Activated CD8-positive, alpha-beta memory T cell treated with anti-CD3 and anti-CD28 coated beads for 24 hours (primary cell): ENCODE results near the gene PEX10.

Source experiments
- DNase-seq: peaks from one replicate; pipeline ENCODE4 v3.0.0-alpha.2; 2020

The PEX10 gene

GRCh38 chr1:2372551-2373490 is 39.5 kb downstream of the PEX10 start:
- DNase-seq: no peak

DNA sequence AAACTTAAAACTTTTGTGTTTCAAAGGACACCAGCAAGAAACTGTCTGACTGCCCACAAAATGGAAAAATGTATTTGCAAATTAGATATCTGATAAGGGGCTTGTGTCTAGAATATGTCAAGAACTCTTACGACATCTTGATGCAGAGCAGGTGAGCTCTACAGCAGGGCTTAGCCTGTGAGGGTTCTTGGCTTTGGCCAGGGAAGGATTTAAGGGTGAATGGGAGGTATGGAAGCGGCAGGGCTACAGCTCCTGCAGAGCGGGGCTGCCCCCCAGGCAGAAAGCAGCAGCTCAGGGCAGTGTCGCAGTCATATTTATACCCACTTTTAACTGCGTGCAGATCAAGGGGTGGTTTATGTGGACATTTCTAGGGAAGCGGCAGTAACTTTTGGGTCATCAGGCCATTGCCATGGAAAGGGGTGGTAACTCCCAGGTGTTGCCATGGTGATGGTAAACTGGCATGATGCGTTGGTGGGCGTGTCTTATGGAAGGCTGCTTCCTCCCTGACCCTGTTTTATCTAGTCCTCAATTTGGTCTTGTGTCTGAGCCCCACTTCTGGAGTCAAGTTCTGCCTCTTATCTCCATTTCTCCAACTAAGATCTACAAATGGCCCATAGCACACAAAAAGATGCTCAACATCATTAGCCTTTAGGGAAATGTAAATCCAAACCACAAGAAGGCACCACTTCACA is 44.2 kb downstream of the PEX10 start:
- DNase-seq: no peak

DNA sequence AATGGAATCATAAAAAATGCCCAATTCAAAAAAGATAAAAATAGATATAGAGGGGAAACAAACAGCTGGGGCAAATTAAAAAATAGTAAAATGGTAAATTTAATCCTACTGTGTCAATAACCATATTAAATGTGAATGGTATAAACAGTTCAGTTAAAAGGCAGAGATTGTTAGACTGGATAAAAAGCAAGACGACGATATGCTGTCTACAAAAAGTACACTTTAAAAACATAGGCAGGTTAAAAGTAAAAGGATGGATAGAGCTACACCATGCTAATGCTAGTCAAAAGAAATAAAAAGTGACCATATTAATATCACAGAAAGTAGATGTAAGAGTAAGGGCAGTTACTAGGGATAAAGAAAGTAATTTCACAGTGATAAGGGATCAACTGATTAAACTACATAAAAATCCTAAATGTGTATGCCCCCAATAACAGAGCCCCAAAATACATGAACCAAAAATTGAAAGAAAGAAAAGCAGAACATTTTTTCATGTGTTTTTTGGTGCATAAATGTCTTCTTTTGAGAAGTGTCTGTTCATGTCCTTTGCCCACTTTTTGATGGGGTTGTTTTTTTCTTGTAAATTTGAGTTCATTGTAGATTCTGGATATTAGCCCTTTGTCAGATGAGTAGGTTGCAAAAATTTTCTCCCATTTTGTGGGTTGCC is 48.4 kb downstream of the PEX10 start:
- no peak for DNase-seq

- DNase-seq: no peak
Observed at GRCh38 chr1:2360588-2361364, 51.6 kb downstream of the PEX10 start.

- no peak for DNase-seq
Observed at GRCh38 chr1:2358651-2359640, 53.4 kb downstream of the PEX10 start.

DNA sequence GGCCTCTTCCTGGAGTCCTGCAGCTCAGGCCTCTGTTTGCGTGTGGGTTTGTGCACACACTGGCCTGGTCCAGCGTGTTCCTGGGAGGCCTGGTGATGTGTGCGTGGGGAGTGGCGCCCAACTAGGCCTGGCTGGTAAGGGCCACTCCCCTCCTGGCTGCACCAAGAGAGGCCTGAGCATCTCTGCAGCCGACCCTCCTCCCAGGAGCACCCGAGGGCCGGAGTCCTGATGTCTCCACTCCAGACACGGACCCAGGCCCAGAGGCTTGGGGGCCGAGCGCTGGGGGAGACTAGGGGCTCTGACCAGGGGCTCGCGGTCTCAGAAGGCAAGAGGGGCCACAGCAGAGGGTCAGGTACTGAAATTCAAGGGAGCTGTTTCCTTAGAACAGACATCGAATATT is 54.3 kb downstream of the PEX10 start:
- no peak for DNase-seq

GRCh38 chr1:2356911-2357845 is 55.2 kb downstream of the PEX10 start:
- DNase-seq: no peak

- no peak for DNase-seq
Observed at GRCh38 chr1:2356401-2356800, 56.0 kb downstream of the PEX10 start.

- DNase-seq: no peak
Observed at GRCh38 chr1:2355373-2356261, 56.7 kb downstream of the PEX10 start.

- no peak for DNase-seq
Observed at GRCh38 chr1:2354511-2355372, 57.6 kb downstream of the PEX10 start.
